Measurements from ENCODE around the gene ANK2. TPM values are rescaled to one million over a fixed set of nuclear protein-coding genes. Genes with fewer than 3 reads are reported as not detected.

The ANK2 gene
- total RNA-seq, 2 donors from 2014 or later: 9.9 to 11.5 TPM

DNA sequence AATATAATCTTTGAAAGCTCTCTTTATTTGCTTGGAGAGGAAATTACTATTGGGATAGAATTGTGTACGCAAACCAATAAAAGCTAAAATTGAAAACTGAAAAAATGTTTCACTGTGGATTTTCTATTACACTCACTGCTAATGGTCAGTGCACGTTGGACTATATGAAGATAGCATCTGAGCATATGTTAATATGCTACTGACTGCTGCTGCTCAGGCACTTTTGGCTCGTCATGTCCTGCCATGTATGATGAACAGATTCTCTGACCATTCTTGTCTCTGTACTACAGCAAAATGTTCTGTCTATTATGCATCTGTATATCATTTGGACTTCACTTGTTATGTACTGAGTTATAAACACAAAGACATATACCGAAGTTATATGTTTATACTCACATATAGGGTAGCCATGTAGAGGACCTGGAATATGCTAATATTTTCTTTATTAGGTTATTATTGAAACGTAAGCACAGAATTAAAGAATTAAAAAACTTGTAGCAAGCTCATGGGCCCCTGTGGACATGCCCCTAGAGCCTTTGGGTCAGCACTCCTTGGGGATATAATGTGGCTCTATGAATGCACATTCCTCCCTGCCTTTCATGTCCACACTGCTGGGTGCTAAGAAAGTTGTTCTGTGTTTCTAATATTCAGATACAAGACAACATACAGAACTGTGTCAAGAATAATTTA is 120.8 kb downstream of the ANK2 start:
- 69 to 72% methylated on average over 5 of the region's 5 CpGs for WGBS, 2 donors
- no peak for ATAC-seq
- H3K9me3 ChIP-seq: no peaks in the 10 kb centered on the region
- no peaks in the 10 kb centered on the region for H3K4me1 ChIP-seq
- no peaks in the 10 kb centered on the region for H3K27me3 ChIP-seq
- H3K27ac ChIP-seq: no peak overlapping the region
- intact Hi-C loops (cut with DNase I): no loop called here
- no peak overlapping the region for H3K4me3 ChIP-seq
- TF ChIP-seq POLR2A (IDR thresholded peaks at IDR 0.05): no peak
- TF ChIP-seq, protein P1, sequence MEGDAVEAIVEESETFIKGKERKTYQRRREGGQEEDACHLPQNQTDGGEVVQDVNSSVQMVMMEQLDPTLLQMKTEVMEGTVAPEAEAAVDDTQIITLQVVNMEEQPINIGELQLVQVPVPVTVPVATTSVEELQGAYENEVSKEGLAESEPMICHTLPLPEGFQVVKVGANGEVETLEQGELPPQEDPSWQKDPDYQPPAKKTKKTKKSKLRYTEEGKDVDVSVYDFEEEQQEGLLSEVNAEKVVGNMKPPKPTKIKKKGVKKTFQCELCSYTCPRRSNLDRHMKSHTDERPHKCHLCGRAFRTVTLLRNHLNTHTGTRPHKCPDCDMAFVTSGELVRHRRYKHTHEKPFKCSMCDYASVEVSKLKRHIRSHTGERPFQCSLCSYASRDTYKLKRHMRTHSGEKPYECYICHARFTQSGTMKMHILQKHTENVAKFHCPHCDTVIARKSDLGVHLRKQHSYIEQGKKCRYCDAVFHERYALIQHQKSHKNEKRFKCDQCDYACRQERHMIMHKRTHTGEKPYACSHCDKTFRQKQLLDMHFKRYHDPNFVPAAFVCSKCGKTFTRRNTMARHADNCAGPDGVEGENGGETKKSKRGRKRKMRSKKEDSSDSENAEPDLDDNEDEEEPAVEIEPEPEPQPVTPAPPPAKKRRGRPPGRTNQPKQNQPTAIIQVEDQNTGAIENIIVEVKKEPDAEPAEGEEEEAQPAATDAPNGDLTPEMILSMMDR (IDR thresholded peaks at IDR 0.05): no peak
- no peak for DNase-seq
- H3K36me3 ChIP-seq (replicated peaks in 1 of 2; ENCODE audit: insufficient read depth in 1 of 2, low read depth in 2 of 2): no peaks in the 10 kb centered on the region

DNA sequence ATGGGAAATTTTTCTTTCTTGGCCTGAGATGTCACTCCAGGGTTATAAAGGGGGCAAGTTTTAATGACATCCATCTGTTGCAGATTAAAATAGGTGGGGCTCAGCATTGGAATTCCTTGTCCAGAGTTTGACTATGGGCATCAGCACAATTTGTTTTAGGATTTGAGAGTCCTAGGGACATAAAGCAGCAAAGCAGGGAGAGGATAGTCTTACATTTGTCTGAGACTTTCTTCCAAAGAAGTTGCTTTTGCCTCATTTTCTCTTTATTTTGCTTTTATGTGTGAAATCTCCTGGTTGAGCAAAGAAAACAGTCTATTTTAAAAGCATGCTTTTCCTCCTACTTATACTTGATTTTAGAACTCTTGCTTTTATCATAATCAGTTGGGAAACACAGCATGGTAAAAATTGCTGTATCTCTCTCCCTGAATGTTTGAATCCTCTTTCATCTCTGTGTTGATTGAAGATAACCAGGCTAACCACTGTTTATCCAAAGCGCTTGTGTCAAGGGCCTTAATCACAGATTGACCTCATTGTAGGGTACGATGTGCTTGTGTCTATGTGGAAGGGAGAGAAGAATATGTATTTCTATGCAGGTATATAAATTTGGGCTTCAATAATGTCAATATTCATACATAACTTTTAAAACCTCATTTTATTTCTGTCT is 121.5 kb downstream of the ANK2 start:
- no peaks in the 10 kb centered on the region for H3K27me3 ChIP-seq
- ATAC-seq: no peak
- no peak for TF ChIP-seq POLR2A (IDR thresholded peaks at IDR 0.05)
- TF ChIP-seq, protein P1 (IDR thresholded peaks at IDR 0.05): no peak
- intact Hi-C loops (cut with DNase I): no loop called here
- no peak overlapping the region for H3K4me3 ChIP-seq
- no peak overlapping the region for H3K27ac ChIP-seq
- no peak for DNase-seq
- H3K36me3 ChIP-seq (replicated peaks in 1 of 2; ENCODE audit: insufficient read depth in 1 of 2, low read depth in 2 of 2): no peaks in the 10 kb centered on the region
- no peaks in the 10 kb centered on the region for H3K4me1 ChIP-seq
- WGBS, 2 donors: 35 to 36% methylated on average over 2 of the region's 2 CpGs
- no peaks in the 10 kb centered on the region for H3K9me3 ChIP-seq

DNA sequence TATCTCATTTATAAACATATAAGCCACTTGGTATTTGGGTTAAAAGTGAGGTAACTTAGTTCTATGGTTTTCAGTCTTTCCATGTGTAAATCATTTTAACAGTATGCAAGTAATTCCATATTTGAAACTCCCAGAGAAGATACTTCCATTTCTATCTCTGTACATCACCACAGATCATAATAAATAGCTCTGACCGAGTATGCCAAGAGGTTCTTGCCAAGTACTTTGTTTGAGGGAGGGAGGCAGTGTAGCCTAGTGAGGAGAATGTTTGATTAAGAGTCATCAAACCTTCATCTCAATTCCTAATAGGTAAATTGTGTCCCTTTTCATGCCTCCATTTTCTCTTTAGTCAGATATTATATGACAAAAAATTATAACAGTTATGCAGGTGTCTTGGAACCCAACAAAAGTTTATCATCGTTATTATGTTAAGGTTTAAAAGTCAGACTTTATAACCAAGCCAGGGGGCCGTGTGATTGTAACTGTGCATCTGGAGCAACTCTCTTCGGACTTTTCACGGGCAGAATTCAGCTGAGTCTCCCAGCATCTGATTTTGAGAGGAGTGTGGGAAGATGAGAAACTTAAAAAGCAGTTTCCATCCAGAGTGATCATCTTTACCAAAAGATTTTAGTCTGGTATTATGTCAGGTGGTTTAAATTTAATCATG is 123.8 kb downstream of the ANK2 start:
- intact Hi-C loops (cut with DNase I): no loop called here
- ATAC-seq (no peak), DNase-seq (no peak)
- no peaks in the 10 kb centered on the region for H3K9me3 ChIP-seq
- H3K27ac ChIP-seq: no peak overlapping the region
- no peak overlapping the region for H3K4me3 ChIP-seq
- TF ChIP-seq, protein P1 (IDR thresholded peaks at IDR 0.05): no peak
- no peak for TF ChIP-seq POLR2A (IDR thresholded peaks at IDR 0.05)
- WGBS, 2 donors: 51 to 55% methylated on average over 5 of the region's 5 CpGs
- H3K36me3 ChIP-seq (replicated peaks in 1 of 2; ENCODE audit: insufficient read depth in 1 of 2, low read depth in 2 of 2): no peaks in the 10 kb centered on the region
- H3K27me3 ChIP-seq: no peaks in the 10 kb centered on the region
- no peaks in the 10 kb centered on the region for H3K4me1 ChIP-seq

DNA sequence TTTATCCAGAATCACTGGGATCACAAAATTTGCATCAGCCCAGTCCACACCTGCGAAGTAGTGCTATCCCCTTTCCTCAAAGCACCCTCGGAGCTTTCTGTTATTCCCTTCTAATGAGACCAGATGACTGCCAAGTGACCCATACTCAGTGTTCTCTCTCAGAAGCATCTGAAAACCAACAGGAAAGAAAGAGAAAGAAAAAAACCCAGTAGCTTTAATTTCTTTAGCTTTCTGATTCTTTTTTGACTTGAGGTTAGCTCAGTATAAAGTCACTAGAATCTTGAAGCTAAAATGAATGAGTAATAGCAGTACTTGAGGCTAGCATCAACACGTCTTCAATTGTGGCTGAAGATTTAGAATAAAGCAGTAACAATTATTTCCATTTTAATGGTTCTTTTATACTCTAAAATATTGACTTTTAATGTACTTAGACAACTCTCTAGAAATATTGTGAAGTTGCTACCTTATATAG is 124.4 kb downstream of the ANK2 start:
- TF ChIP-seq, protein P1 (IDR thresholded peaks at IDR 0.05): no peak
- no peak for TF ChIP-seq POLR2A (IDR thresholded peaks at IDR 0.05)
- intact Hi-C loops (cut with DNase I): no loop called here

More for the DNA sequence above, 124.4 kb downstream of the ANK2 start:
- H3K4me1 ChIP-seq: no peaks in the 10 kb centered on the region
- no peaks in the 10 kb centered on the region for H3K36me3 ChIP-seq (replicated peaks in 1 of 2; ENCODE audit: insufficient read depth in 1 of 2, low read depth in 2 of 2)
- DNase-seq (no peak), ATAC-seq (no peak)
- 41 to 52% methylated on average over 3 of the region's 3 CpGs for WGBS, 2 donors
- no peak overlapping the region for H3K27ac ChIP-seq
- no peak overlapping the region for H3K4me3 ChIP-seq
- no peaks in the 10 kb centered on the region for H3K27me3 ChIP-seq
- no peaks in the 10 kb centered on the region for H3K9me3 ChIP-seq
